ENCODE results near the gene ZNF726.
"Not testable (repeated sequence)": the region's sequence is repeated elsewhere in the genome, so short reads cannot be mapped to it uniquely, and the experiment has no call there.

ZNF726 gene

GRCh38 chr19:23946569-23946968 lies 31.9 kb downstream of the ZNF726 start:
- no peak for DNase-seq

DNA sequence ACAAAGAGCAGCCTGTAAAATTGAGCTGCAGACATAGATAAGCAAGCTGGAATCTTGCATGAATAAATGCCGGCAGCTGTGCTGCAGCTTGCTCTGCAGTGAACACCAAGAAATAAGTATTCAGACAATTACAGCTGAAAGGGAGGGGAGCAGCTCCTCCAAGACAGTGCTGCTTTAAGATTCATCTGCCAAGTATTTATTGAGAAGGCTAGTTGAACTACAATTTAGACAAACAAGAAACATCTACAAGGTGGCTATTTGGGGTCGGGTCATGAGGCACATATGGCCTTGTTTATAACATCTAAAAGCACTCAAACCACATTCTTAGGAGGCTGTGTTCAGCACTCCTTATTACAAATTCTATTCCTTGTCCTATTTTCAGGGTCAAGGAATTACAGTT lies 34.9 kb downstream of the ZNF726 start:
- no peak for DNase-seq

DNA sequence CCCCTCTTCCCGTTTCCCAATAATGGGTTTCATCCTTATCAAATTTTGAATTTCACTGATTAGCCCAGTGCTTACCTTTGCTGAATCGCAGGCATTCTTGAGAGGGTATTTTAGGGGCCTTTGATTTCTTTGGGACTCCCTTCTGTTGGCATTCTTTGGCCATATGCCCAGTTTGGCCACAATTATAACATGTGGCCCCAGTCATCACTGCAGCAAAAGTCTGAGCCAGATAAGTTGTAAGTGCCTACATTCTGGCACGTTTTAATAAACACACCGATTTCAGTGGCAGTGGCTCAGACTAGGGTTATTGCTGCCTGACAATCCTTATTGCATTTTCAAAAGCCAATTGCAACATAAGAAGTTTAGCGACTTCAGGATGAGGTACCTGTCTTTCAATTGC lies 41.4 kb downstream of the ZNF726 start:
- no peak for DNase-seq

- DNase-seq = no peak
Observed at GRCh38 chr19:23957660-23958281, 43.1 kb downstream of the ZNF726 start.

DNA sequence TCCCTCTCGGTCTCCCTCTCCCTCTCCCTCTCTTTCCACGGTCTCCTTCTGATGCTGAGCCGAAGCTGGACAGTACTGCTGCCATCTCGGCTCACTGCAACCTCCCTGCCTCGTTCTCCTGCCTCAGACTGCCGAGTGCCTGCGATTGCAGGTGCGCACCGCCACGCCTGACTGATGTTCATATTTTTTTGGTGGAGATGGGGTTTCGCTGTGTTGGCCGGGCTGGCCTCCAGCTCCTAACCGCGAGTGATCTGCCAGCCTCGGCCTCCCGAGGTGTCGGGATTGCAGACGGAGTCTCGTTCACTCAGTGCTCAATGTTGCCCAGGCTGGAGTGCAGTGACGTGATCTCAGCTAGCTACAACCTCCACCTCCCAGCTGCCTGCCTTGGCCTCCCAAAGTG lies 48.7 kb downstream of the ZNF726 start:
- DNase-seq = not testable (repeated sequence)

DNA sequence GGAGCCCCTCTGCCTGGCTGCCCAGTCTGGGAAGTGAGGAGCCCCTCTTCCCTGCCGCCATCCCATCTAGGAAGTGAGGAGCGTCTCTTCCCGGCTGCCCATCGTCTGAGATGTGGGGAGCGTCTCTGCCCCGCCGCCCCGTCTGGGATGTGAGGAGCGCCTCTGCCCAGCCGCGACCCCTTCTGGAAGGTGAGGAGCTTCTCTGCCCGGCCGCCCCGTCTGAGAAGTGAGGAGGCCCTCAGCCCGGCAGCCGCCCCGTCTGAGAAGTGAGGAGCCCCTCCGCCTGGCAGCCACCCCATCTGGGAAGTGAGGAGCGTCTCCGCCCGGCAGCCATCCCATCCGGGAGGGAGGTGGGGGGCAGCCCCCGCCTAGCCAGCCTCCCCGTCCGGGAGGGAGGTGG lies 49.2 kb downstream of the ZNF726 start:
- not testable (repeated sequence) for DNase-seq

DNA sequence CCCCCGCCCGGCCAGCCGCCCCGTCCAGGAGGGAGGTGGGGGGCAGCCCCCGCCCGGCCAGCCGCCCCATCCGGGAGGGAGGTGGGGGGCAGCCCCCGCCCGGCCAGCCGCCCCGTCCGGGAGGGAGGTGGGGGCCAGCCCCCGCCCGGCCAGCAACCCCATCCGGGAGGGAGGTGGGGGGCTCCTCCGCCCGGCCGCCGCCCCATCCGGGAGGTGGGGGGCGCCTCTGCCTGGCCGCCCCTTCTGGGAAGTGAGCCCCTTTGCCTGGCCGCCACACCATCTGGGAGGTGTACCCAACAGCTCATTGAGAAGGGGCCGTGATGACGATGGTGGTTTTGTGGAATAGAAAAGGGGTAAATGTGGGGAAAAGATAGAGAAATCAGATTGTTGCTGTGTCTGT lies 49.6 kb downstream of the ZNF726 start:
- DNase-seq = not testable (repeated sequence)

DNA sequence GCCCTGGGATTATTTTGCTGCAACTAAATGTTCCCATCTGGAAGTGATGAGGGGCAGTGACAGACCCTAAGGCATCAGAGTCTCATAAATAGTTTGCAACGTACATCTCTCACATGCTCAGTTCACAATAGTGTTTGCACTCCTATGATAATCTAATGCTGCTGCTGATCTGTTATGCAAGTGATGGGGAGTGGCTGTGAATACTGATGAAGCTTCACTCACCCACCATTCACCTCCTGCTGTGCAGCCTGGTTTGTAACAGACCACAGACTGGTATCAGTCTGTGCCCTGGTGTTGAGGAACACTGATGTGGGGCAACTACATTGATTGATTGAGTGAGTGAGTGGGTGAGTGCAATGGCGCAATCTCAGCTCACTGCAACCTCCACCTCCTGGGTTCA lies 54.9 kb downstream of the ZNF726 start:
- DNase-seq = no peak

DNA sequence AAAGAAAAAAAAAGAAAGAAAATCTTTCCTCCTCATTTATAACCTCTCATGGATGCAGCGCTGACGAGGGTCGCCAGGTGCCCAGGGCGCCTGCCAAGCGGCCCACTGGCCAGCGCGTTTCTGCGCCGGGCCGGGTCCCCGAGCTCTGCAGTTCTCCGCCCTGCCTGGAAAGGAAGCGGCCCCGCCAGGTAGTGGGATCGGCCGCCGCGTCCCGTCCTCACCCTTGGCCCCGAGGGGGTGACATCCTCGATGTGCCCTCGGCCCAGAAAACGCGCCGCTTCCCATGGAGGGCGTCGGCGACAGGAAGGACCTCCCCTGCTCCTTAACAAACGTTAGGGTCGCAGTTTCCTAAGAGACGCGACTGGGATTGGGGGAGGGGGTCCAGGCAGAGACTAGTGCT lies 56.9 kb downstream of the ZNF726 start:
- no peak for DNase-seq

- DNase-seq = no peak
Observed at GRCh38 chr19:23972161-23972560, 57.5 kb downstream of the ZNF726 start.

- no peak for DNase-seq
Observed at GRCh38 chr19:23974941-23975340, 60.3 kb downstream of the ZNF726 start.

DNA sequence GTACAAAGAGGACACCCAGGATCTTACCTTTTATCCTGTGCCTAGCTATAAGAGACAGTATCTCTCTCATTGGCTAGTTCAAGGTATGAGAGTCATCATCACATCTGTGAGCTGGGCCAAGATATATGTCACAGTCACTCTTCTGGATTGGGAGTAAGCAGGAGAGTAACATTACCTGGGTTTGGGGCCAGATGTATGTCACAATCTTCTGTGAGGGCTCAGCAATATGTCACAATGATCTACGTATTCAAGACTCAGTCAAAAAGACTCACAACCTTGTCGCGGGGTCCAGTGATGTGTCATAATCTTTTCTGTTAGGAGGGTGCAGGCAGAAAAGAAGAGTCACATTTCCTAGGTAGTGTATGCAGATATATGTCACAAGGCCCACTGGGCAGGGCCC lies 61.9 kb downstream of the ZNF726 start:
- DNase-seq = not testable (repeated sequence)

- DNase-seq = not testable (repeated sequence)
Observed at GRCh38 chr19:23977256-23977655, 62.6 kb downstream of the ZNF726 start.

- DNase-seq = no peak
Observed at GRCh38 chr19:23978068-23978467, 63.4 kb downstream of the ZNF726 start.

- DNase-seq = no peak
Observed at GRCh38 chr19:23980805-23981204, 66.1 kb downstream of the ZNF726 start.

DNA sequence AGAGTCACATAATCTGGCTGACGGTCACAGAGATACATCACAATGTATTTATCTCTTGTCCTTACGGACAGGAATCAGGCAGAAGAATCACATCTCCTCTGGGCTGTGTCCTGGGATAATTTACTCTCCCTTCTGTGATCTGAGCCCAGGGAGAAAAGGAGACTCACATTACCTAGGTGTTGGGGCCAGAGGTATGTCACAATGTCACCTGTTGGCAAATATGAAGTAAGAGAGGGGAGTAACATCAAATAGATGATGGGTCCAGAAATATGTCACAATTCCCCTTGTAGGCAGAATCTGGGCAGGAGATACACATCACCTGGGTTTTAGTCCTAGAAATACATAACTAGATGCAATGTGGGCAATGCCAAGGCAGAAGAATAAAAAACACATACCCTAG lies 67.2 kb downstream of the ZNF726 start:
- no peak for DNase-seq

GRCh38 chr19:23983406-23983805 lies 68.7 kb downstream of the ZNF726 start:
- no peak for DNase-seq

Measured in CD4-positive, alpha-beta T cell treated with Interleukin-4 for 4 hours (primary cell).